KOPT-K1 (cell line): ENCODE measurements around the gene RHEB.

ENCODE experiments used
- H3K27ac ChIP-seq: fragments of 200-600 bp; sonication (generic); 2 replicates; pipeline ENCODE4 v1.5.1; 2016; ENCODE audit warnings: antibody characterized with exemption, mild to moderate bottlenecking, low read depth, low read length; ENCODE audit not compliant: poor library complexity, severe bottlenecking
- H3K36me3 ChIP-seq: fragments of 200-600 bp; sonication (generic); 2 replicates; pipeline ENCODE4 v1.5.1; 2017; ENCODE audit warnings: antibody characterized with exemption, mild to moderate bottlenecking, low read length, moderate library complexity; ENCODE audit not compliant: insufficient read depth
- H3K9me3 ChIP-seq: fragments of 200-600 bp; sonication (generic); 2 replicates; pipeline ENCODE4 v1.5.1; 2017; ENCODE audit warnings: antibody characterized with exemption, low read length, mild to moderate bottlenecking; ENCODE audit not compliant: insufficient read depth, poor library complexity, severe bottlenecking

RHEB gene

DNA sequence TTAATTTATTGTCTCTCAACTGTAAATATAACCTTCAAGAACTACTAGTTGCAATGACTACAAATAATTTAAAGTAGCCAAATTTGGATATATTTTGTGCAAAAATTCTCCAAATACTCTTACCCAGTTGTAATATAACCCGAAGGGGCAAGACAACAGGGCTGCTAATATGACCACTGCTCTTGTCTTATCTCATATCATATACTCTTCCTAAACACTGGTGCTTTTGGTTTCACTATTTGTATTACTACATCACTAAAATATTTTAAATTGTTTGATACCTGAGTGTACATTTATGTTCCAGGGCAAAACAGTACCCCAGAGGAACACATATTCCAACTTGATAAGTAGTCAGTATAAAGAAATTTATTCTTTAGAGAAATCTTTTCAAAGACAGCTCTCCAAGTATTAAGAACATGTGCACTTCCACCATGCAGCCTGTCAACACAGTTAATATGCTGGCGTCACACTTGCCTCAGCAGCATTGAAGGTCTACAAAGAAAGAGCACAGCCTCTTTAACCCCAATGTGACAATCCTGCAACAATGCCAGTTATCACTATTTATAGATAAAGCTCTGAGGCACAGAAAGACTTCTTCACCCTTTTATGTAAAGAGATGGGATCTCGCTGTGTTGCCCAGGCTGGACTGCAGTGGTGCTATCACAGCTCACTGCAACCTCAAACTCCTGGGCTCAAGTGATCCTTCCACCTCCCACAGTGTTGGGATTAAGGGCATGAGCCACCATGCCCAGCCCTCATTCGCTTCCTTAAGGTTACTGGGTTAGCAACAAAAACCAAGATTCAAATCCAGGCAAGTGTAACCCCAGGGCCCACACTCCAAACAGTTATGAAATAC, 37.8 kb downstream of the RHEB start:
- Histone ChIP-seq H3K27ac (no peak overlapping the region), H3K36me3 (peaks cover 97% of the 10 kb centered on the region), H3K9me3 (no peaks in the 10 kb centered on the region)

DNA sequence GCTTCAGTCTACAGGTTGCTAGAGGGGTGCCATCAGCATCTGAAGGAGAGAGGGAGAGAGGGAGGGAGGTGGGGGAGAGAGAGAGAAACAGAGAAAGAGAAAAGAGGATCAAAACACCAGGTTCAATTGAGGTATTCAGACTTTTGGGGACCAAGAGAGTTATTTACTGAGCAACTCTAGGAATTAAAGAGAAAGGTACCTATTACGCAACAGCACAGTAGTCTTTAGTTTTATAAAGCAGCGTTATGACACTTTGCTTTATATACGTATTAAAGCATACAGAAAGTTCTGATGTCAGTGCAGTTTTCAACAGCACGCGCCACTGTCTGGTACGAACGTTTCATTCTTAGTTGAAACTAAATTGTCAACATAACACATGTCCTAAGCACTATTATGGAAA, 41.8 kb downstream of the RHEB start:
- no peak overlapping the region for H3K27ac ChIP-seq
- H3K9me3 ChIP-seq: no peaks in the 10 kb centered on the region
- peaks cover 94% of the 10 kb centered on the region for H3K36me3 ChIP-seq

DNA sequence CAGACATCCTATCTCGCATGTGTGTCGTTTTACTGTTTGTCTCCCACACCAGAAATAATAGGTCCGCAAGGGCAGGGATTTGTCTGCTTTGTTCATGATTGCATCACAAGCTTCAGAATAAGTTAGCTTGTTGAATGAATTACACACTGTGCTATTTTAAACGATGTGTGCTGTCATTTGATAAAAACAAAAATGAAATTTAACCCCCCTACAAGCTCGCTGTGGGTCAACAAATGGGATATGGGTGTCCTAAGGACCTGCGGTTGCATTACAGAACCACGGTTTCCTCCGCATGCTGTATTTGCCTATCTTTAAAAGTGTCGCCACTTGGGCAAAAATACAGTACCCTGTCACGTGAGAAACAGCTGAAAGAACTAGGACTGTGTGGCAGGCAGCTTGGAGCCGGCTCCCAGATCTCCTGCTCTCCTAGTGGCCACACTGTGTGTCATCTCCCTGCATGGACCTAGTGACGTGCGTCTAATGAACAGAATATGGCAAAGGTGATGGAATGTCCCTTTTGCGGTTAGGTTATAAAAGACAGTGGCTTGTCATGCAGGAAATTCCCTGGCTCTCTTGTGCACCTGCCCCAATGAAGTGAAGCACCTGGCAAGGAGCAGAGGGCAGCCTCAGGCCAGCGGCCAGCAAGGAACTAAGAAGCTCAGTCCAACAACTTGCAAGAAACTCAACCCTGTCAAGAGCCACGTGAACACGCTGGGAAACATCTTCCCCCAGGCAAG, 46.9 kb downstream of the RHEB start:
- H3K27ac ChIP-seq: no peak overlapping the region
- peaks cover 97% of the 10 kb centered on the region for H3K36me3 ChIP-seq
- no peaks in the 10 kb centered on the region for H3K9me3 ChIP-seq

DNA sequence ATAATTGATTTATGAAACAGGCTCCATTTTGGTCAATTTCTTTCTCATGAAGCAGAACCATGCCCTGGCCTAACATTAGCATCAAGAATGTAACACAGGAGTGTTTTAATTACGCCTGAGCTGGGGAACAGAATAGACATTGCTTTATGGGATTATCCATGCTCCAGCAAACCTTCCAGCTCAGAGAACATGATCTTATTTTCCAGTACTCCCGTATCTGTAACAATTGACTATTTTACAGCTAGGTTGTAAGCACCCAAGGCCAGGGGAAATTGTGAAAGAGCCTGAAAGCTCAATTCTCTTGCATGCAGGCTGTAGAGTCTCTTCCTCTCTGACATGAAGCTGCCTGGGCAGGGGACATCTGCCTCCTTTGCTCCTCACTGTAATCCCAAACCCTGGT, 49.0 kb downstream of the RHEB start:
- H3K36me3 ChIP-seq: peaks cover 95% of the 10 kb centered on the region

DNA sequence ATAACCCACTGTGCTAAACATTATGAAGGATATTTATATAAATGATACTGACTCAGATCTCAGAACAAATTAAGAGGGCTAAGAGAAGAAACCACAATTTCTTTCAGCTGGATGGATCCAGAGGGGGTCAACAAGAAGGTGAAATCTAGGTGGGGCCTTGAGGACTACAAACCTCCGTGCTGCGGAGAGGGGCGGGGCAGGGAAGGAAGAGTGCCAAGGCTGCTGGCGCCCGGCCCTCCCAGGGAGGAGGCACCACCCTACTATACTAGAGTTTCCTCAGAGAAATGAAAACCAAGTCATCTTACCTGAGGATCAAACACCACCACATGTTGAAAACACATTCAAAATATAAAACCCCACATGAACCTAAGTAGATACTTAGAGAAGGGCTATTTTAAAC, 50.4 kb downstream of the RHEB start:
- peaks cover 97% of the 10 kb centered on the region for H3K36me3 ChIP-seq
- peaks cover 14% of the 10 kb centered on the region for H3K9me3 ChIP-seq
- no peak overlapping the region for H3K27ac ChIP-seq

More for the DNA sequence above, 49.0 kb downstream of the RHEB start:
- H3K27ac ChIP-seq: no peak overlapping the region
- H3K9me3 ChIP-seq: peaks cover under 1% of the 10 kb centered on the region

DNA sequence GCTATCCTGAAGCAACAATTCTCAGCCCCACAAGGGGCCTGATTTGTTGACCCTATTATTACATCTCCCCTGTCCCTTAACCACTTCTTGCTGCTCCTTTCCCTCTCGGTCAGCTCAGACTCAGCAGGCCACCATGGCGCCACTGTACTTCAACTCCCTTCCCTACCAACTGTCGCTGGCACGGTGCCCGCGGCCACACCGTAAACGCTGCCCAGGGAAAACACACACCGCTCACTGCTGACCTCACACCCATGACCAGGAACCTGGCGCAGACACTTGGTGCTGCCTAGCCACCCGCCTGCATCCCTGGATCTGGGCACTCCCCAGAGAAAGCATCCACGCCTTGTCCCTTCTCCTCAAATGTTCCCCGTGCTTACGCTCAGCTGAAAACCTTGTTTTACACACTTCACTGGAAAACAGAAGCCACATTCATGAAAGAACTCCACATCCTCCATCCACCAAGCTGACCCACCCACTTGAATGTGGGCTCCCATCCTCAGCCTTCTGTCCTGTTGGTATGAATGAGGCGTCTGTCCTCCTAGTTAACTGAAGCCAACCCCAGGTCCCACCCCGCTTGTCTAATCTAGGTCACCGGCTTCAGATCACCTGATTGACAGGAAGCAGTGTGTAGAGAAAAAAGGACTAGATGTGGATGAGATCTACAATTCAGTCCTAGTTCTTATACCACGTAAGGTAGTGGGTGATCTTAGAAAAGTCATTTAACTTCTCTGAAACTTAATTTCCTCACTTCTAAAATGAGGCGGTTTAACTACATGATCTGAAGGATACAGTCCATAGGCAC, 51.3 kb downstream of the RHEB start:
- peaks cover 23% of the 10 kb centered on the region for H3K9me3 ChIP-seq
- peaks cover 97% of the 10 kb centered on the region for H3K36me3 ChIP-seq
- H3K27ac ChIP-seq: no peak overlapping the region

DNA sequence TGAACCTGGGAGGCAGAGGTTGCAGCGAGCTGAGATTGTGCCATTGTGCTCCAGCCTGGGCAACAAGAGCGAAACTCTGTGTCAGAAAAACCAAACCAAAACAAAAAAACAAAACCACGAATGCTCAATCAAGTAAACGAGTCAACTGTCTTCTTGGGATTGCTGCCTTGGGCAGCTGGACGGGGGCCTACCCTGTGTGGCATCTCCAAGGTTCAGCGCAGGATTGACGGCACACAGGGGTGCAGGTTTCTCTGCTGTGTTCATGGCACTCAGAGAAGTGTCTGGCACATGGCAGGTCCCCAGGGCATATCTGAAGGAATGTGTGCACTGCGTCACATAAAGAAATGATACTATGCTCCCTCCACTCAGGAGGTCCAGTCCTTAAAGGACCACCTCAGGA, 54.5 kb downstream of the RHEB start:
- H3K36me3 ChIP-seq: peaks cover 74% of the 10 kb centered on the region
- no peak overlapping the region for H3K27ac ChIP-seq
- H3K9me3 ChIP-seq: peaks cover 39% of the 10 kb centered on the region

DNA sequence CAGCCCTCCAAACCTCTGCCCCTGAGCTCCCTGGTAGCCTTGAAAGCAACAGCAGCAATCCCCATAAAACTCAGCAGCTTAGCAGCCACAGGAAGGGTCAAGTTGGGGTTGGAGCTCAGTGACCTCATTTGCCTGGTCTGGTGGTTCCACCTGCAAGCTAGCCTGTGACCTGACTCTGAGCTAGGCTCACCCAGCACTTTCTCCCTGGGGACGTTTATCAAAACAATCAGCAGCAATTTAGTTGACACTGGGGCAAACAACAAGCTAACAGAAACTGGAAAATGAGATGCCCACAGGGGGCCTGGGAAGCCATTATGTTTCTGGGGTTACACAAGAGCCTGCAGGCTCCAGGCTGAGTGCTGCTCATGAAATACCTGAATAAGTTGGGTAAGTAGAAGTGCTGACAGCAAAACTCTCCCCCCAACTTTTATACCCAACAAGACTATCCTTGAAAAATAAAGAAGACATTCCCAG, 57.4 kb downstream of the RHEB start:
- Histone ChIP-seq H3K9me3 (peaks cover 44% of the 10 kb centered on the region), H3K36me3 (peaks cover 46% of the 10 kb centered on the region), H3K27ac (no peak overlapping the region)

DNA sequence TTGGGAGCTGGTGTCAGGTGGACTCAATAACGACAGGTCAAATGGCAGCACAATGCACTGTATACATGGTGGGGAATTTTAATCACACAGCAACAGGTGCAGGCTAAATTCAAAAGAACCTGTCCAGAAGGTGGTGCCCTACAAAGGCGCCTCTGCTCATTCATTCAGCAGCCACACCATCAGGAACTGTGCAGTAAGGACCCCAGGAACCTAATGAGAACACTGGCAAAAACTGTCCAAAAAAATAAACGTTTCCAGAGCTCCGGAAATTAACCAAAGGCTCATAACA, 57.8 kb downstream of the RHEB start:
- Histone ChIP-seq H3K9me3 (peaks cover 44% of the 10 kb centered on the region), H3K27ac (no peak overlapping the region), H3K36me3 (peaks cover 41% of the 10 kb centered on the region)

DNA sequence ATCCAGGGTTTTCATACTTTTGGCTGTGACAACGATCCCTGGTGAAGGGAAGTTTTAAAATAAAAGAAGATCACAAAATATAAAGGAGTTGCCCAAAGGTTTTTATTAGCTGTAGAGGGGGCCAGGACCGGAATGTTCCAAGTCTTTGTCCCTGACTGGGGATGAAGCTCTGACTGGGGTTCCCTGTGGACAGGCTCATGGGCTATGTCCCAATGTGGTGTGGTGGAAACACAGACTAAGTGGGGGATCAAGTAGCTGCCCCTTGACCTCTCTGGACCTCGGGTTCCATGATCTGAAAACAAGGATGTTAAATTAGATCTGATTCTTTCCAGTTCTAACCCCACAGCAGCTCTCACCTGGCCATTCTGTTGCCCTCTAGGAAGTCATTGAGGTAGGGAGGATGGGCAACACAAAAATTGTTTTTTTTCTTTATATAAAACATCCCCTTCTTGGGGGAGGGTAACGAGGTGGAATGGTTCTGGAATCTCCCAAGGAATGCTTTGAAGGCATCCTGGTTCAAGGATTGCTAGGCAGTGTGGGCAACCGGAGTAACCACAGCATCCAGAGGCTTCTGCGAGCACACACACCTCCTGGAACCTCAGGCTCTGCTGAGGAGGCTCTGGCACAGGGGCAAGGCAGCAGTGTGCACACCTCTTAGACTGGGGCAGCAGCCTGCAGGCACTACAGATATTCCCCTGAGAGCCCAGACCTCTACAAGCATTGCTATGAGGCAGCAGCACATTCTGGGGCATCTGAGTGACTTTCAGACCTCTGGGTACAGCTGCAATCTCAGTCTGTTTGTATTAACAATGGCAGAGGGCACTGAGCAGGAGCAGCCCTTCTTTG, 58.4 kb downstream of the RHEB start:
- H3K27ac ChIP-seq: no peak overlapping the region
- H3K36me3 ChIP-seq: peaks cover 38% of the 10 kb centered on the region

DNA sequence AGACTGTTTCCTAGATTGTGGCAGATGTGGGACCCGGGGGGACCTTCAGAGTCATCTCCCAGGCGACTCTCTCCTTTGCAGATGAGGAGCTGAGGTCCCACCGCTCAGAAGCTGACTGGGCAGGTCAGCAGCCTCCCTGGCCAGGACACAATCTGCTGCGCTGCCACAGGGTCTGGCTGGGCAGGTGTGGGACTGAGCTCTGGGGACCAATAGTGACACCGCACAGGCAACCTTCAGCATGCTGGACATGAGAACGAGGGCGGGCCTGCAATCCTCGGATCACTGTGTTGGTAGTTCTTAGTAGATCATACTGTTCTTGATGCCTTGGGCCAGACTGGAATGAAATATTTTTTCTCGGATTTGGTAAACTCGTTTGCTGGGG, 59.2 kb downstream of the RHEB start:
- Histone ChIP-seq H3K36me3 (peaks cover 30% of the 10 kb centered on the region), H3K27ac (no peak overlapping the region), H3K9me3 (peaks cover 42% of the 10 kb centered on the region)

More for the DNA sequence above, 58.4 kb downstream of the RHEB start:
- peaks cover 44% of the 10 kb centered on the region for H3K9me3 ChIP-seq

DNA sequence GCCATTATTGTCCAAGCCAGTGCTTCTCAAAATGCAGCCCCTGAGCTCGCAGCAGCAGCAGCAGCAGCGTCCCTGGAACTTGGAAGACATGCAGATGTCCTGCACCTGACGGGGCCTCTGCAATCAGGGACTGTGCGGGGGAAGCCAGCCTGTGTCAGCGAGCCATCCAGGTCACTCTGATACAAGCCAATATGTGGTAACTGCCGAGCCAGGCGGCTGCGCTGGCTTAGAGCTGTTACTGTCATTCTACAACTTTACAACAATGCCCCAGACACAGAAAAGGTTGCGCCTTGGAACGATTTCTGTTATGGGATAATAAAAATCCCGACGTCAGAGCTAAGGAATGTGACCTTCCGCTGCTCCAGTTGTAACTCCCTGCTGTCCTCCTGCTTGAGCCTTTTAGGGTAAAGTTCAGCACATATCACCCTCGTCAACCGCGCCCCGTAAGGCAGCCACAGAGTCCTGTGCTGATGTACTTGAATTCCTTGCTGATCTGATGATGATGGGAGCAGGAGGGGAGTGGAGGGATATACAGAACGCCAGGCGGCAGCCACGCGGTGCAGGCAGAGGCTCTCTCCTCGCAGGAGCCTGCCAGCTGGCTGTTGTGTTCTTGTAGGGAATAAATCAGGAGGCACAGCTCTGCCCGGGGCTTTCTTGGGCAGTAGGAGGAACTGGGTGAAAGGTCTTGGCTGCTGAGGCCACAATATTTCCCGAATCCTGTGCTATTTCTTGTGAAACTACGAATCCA, 59.8 kb downstream of the RHEB start:
- peaks cover 24% of the 10 kb centered on the region for H3K36me3 ChIP-seq

DNA sequence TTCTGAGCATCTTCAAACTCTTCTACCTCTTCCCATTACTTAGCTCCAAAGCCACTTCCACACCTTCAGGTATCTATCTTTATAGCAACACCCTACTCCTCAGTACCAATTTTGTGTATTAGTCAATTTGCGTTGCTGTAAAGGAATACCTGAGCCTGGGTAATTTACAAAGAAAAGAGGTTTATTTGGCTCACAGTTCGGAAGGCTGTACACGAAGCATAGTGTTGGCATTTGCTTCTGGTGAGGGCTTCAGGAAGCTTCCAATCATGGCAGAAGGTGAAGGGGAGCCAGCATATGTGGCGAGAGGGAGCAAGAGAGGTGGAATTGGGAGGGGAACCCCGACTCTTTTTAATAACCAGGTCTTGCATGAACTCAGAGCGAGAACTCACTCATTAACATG, 62.2 kb downstream of the RHEB start:
- Histone ChIP-seq H3K9me3 (peaks cover 12% of the 10 kb centered on the region), H3K36me3 (peaks cover under 1% of the 10 kb centered on the region; the same call in 1 of the 2 replicates), H3K27ac (no peak overlapping the region)

More for the DNA sequence above, 59.8 kb downstream of the RHEB start:
- H3K9me3 ChIP-seq: peaks cover 36% of the 10 kb centered on the region
- no peak overlapping the region for H3K27ac ChIP-seq

DNA sequence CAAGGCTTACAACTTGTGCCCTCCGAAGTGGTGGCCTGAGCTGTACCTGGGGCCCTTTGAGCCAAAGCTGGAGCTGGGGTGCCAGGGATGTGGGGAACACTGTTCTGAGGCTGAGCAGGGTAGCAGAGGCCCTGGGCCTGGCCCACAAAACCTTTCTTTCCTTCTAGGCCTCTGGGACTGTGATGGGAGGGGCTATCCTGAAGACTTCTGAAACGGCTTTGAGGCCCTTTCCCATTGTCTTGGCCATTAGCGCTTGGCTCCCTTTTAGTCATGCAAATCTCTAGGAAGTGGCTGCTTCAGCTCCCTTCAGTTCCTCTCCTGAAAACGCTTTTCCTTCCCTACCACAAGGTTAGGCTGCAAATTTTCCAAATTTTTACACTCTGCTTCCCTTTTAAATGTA, 62.9 kb downstream of the RHEB start:
- Histone ChIP-seq H3K36me3 (no peaks in the 10 kb centered on the region), H3K9me3 (peaks cover 5% of the 10 kb centered on the region), H3K27ac (peak overlapping the region; percentile 25)
